Omental fat pad (tissue), 4 donors: ENCODE results near the gene NTMT1. TPM values are rescaled to one million over a fixed set of nuclear protein-coding genes. Genes with fewer than 3 reads are reported as not detected.

Experiments used
- ATAC-seq: fragments of 150-250 bp; one replicate; pipeline ENCODE4 v1.9.1; 2016; ENCODE audit warnings: mild to moderate bottlenecking, moderate library complexity; ENCODE audit not compliant: low FRiP score
- DNase-seq: peaks from one replicate; pipeline ENCODE4 v3.0.0-alpha.2; 2019; ENCODE audit warnings: low spot score
- CTCF ChIP-seq, 3 donors: fragments of 450-650 bp; IDR thresholded peaks; one replicate each; pipeline ENCODE4 v1.5.1; 2016 to 2017; ENCODE audit warnings: antibody characterized with exemption in 3 of 3, mild to moderate bottlenecking in 3 of 3, moderate library complexity in 2 of 3
- total RNA-seq, 4 donors: library from RNA; depleted of rRNA; stranded (reverse); fragments of >200 nt; gene quantifications; one replicate each; pipeline ENCODE4 v1.1.0, GENCODE V29; 2016

Gene NTMT1
- 10 to 100 TPM; 15.8 to 37.9 (median 20.3) TPM for total RNA-seq

GRCh38 chr9:129626079-129626624 is at the start of gene NTMT1:
TSS of gene NTMT1 (plus strand) at chr9:129626163. CDS start at chr9:129632704, 6,541 bp downstream.
- peak; percentile 73 for ATAC-seq
- peak; percentile 92 for DNase-seq
- TF ChIP-seq CTCF (IDR thresholded peaks at IDR 0.05): no peak

GRCh38 chr9:129576546-129577543 is 49.1 kb upstream of the NTMT1 start:
- TF ChIP-seq CTCF (IDR thresholded peaks at IDR 0.05): no peak
- peak; percentile 13 for ATAC-seq

GRCh38 chr9:129579294-129579693 is 46.7 kb upstream of the NTMT1 start:
- no peak for ATAC-seq
- DNase-seq: no peak
- TF ChIP-seq CTCF (IDR thresholded peaks at IDR 0.05): no peak

More at GRCh38 chr9:129576546-129577543, 49.1 kb upstream of the NTMT1 start:
- DNase-seq: no peak

- ATAC-seq (no peak), DNase-seq (no peak)
Measured at GRCh38 chr9:129580211-129580915, 45.6 kb upstream of the NTMT1 start.

GRCh38 chr9:129581505-129582189 is 44.3 kb upstream of the NTMT1 start:
- no peak for ATAC-seq
- TF ChIP-seq CTCF (IDR thresholded peaks at IDR 0.05): no peak
- no peak for DNase-seq

More at GRCh38 chr9:129580211-129580915, 45.6 kb upstream of the NTMT1 start:
- no peak for TF ChIP-seq CTCF (IDR thresholded peaks at IDR 0.05)

- TF ChIP-seq CTCF (IDR thresholded peaks at IDR 0.05): no peak
- DNase-seq (no peak), ATAC-seq (no peak)
Measured at GRCh38 chr9:129582855-129583254, 43.1 kb upstream of the NTMT1 start.
